PC-3 (cell line): ENCODE data around the gene UTRN. TPM values are rescaled to one million over a fixed set of nuclear protein-coding genes. Genes with fewer than 3 reads are reported as not detected.

Source experiments
- ATAC-seq: fragments of 200-7000 bp; cut with Tn5 transposase; 2 replicates; pipeline ENCODE4 v1.9.1; 2020; ENCODE audit warnings: mild to moderate bottlenecking, moderate library complexity
- BruUV-seq: library from RNA; stranded (reverse); fragments of 400-500 nt; replicated peaks from 2 replicates; lab custom pipeline; 2021; lab: Mats Ljungman, UMichigan
- CTCF ChIA-PET: fragments of 300-600 bp; sonication (Branson Sonifier 250); formaldehyde crosslinking; loops from one replicate; lab custom pipeline; 2022; ENCODE audit warnings: antibody characterized with exemption; lab: Charles Lee
- POLR2A ChIA-PET: fragments of 300-600 bp; sonication (Branson Sonifier 250); formaldehyde crosslinking; loops from one replicate; lab custom pipeline; 2022; ENCODE audit warnings: antibody characterized with exemption; ENCODE audit not compliant: unreplicated experiment; lab: Charles Lee
- DNase-seq: peaks from one replicate; pipeline ENCODE4 v3.0.0-alpha.2; 2015
- H2AFZ ChIP-seq: fragments of 300-600 bp; sonication (generic); 2 replicates; pipeline ENCODE4 v1.6.0; 2016; ENCODE audit warnings: antibody characterized with exemption, low read length
- H3F3A ChIP-seq: fragments of 300-600 bp; sonication (generic); one replicate; pipeline ENCODE4 v1.6.0; 2017; ENCODE audit warnings: antibody characterized with exemption, low read length, control low read depth, mild to moderate bottlenecking; ENCODE audit not compliant: unreplicated experiment
- H3K27ac ChIP-seq: fragments of 300-600 bp; sonication (generic); 2 replicates; pipeline ENCODE4 v1.5.1; 2016; ENCODE audit warnings: mild to moderate bottlenecking, low read length
- H3K27me3 ChIP-seq: fragments of 300-600 bp; sonication (generic); 2 replicates; pipeline ENCODE4 v1.6.1; 2016; ENCODE audit warnings: low read length, mixed read lengths
- H3K36me3 ChIP-seq: fragments of 300-600 bp; sonication (generic); 2 replicates; pipeline ENCODE4 v1.6.1; 2016; ENCODE audit warnings: low read depth, mixed run types, low read length, mixed read lengths
- H3K4me1 ChIP-seq: fragments of 300-600 bp; sonication (generic); 2 replicates; pipeline ENCODE4 v1.5.1; 2016; ENCODE audit warnings: low read length; ENCODE audit not compliant: insufficient read depth
- H3K4me2 ChIP-seq: fragments of 300-600 bp; sonication (generic); 2 replicates; pipeline ENCODE4 v1.6.0; 2016; ENCODE audit warnings: low read length
- H3K4me3 ChIP-seq: fragments of 300-600 bp; sonication (generic); 2 replicates; pipeline ENCODE4 v1.5.1; 2016; ENCODE audit warnings: mild to moderate bottlenecking, low read length, mixed read lengths
- H3K79me2 ChIP-seq: fragments of 300-600 bp; sonication (generic); 2 replicates; pipeline ENCODE4 v1.6.1; 2017; ENCODE audit warnings: low read length, mixed read lengths
- H3K9ac ChIP-seq: fragments of 300-600 bp; sonication (generic); 2 replicates; pipeline ENCODE4 v1.6.0; 2016; ENCODE audit warnings: mild to moderate bottlenecking, low read length
- H3K9me2 ChIP-seq: fragments of 300-600 bp; sonication (generic); replicated peaks from 2 replicates; pipeline ENCODE4 v1.6.1; 2016; ENCODE audit warnings: mixed run types, low read length, mixed read lengths
- H3K9me3 ChIP-seq: fragments of 300-600 bp; sonication (generic); 2 replicates; pipeline ENCODE4 v1.6.1; 2016; ENCODE audit warnings: low read length, mixed read lengths
- H4K20me1 ChIP-seq: fragments of 300-600 bp; sonication (generic); 2 replicates; pipeline ENCODE4 v1.6.1; 2016; ENCODE audit warnings: low read length, mixed read lengths
- EZH2 ChIP-seq: fragments of 300-600 bp; sonication (generic); IDR thresholded peaks from one replicate; pipeline ENCODE4 v1.6.1; 2017; ENCODE audit warnings: antibody characterized with exemption, mild to moderate bottlenecking, low read length; ENCODE audit not compliant: unreplicated experiment
- EZH2phosphoT487 ChIP-seq: fragments of 300-600 bp; sonication (generic); IDR thresholded peaks from 2 replicates; pipeline ENCODE4 v1.6.1; 2018; ENCODE audit warnings: mild to moderate bottlenecking, antibody characterized with exemption, low read length, borderline replicate concordance
- intact Hi-C: fragments of 100-400 bp; cut with micrococcal nuclease; formaldehyde crosslinking; loops from 2 replicates; pipeline ENCODE4 v1.9.0; 2023
- total RNA-seq: library from RNA; depleted of rRNA; stranded (reverse); fragments of >200 nt; gene quantifications from 2 replicates; pipeline ENCODE4 v1.2.3, GENCODE V29; 2014
- TF ChIP-seq, protein P1 (sequence below): fragments of 300-600 bp; sonication (generic); conservative IDR thresholded peaks from 2 replicates; pipeline ENCODE4 v1.5.1; 2017; ENCODE audit warnings: antibody characterized with exemption, low read depth, mild to moderate bottlenecking, low read length

The UTRN gene
- total RNA-seq, 1 experiment from 2014 or later = 58.3 TPM

DNA sequence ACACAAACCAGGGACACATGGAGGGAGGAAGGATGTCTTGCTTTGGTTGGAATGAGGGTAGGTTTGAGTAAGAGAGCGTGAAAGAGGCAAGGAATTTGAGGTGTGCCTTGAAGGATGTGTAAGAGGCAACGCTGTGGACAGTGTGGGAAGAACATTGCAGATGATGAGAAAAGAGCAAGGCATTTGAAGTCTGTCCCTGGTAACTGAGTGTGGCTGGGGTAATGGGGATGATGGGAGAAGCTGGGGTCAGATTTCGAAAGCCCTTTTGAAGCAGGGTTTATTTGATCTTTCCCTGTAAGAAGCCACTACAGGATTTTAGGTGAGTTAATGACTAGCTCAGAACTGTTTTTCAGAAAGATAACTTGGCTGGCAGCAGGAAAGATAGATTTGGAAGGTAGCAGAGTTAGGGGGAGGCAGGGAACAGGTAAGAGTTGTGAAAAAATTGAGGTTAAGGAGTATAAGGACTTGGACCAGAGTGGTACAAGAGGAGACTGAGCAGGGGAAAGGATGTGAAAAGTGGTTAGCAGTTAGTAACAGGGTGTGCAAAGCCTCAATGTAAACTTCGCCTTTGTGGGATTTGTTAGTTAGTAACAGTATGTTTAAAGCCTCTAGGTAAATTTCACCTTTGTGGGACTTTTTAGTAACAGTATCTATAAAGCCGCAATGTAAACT lies 17.7 kb downstream of the UTRN start:
- Histone ChIP-seq H3K4me1 (peaks cover 10% of the 10 kb centered on the region), H3K9me3 (no peaks in the 10 kb centered on the region), H3K36me3 (peaks cover 3% of the 10 kb centered on the region; the same call in 1 of the 2 replicates), H3K27ac (no peak overlapping the region), H2AFZ (no peak overlapping the region), H3K4me3 (no peak overlapping the region), H3K9ac (no peak overlapping the region), H4K20me1 (no peaks in the 10 kb centered on the region), H3K27me3 (no peaks in the 10 kb centered on the region), H3K9me2 (no peaks in the 10 kb centered on the region), H3K4me2 (no peak overlapping the region), H3K79me2 (peaks cover 45% of the 10 kb centered on the region), H3F3A (no peaks in the 10 kb centered on the region)
- CTCF ChIA-PET = no interaction called here
- ATAC-seq = no peak
- no peak for DNase-seq
- BruUV-seq = no TSS peak
- POLR2A ChIA-PET = no interaction called here
- intact Hi-C loops = no loop called here
- TF ChIP-seq, protein P1, sequence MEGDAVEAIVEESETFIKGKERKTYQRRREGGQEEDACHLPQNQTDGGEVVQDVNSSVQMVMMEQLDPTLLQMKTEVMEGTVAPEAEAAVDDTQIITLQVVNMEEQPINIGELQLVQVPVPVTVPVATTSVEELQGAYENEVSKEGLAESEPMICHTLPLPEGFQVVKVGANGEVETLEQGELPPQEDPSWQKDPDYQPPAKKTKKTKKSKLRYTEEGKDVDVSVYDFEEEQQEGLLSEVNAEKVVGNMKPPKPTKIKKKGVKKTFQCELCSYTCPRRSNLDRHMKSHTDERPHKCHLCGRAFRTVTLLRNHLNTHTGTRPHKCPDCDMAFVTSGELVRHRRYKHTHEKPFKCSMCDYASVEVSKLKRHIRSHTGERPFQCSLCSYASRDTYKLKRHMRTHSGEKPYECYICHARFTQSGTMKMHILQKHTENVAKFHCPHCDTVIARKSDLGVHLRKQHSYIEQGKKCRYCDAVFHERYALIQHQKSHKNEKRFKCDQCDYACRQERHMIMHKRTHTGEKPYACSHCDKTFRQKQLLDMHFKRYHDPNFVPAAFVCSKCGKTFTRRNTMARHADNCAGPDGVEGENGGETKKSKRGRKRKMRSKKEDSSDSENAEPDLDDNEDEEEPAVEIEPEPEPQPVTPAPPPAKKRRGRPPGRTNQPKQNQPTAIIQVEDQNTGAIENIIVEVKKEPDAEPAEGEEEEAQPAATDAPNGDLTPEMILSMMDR = no peak
- TF ChIP-seq EZH2phosphoT487 (no peak), EZH2 (no peak)

DNA sequence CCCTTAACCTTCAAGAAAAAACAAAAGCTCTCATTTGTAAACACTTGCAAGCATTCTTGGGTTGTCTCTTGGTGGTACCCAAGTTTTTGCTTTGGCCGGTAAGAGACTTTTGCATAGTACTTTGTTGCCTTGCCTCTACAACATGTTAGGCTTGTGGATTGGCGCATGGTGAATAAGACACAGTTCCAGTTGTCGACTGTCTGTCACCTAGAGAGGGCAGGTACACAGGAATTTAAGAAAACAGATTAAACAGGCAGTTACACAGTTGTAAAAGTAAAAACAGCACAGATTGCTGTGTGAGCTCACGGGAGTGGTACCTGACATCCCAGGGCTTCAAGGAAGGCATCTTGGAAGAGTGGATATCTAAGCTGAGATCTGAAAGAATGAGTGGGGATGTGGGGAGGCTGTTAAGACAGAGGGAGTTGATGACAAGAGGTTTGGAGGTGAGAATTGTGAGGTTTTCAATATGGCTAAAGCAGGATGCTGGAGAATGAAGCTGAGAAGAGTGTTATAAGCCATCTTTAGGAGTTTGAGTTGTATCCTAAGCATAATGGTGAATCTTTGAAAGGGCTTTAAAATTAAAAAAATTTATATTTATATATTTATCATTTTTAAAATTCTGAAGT lies 19.2 kb downstream of the UTRN start:
- intact Hi-C loops = no loop called here
- no TSS peak for BruUV-seq
- TF ChIP-seq EZH2 (no peak), EZH2phosphoT487 (no peak)
- TF ChIP-seq, protein P1 = no peak

DNA sequence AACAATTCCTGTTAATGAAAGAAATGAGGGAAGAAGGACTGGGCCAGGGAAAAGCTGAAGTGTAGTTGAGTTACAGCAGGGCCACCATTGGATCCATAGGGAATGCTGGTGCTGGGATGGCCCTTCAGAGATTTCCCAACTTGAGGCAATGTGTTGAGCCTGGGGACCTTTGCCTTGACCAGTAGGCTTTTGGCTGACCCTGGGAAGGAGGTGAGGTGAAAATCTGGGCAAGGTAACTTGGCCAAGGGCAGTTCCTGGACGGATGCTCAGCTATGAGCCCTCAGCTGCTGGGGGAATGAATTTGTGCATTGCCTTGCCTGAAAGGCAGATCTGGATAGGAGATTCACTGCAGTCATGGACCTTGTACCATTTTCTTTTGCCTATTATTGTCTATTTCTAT lies 20.4 kb downstream of the UTRN start:
- CTCF ChIA-PET = no interaction called here
- Histone ChIP-seq H3K27ac (no peak overlapping the region), H3F3A (no peaks in the 10 kb centered on the region), H3K9me2 (no peaks in the 10 kb centered on the region), H3K27me3 (no peaks in the 10 kb centered on the region), H4K20me1 (no peaks in the 10 kb centered on the region), H3K4me3 (no peak overlapping the region), H3K36me3 (no peaks in the 10 kb centered on the region; the same call in 1 of the 2 replicates), H2AFZ (no peak overlapping the region), H3K4me2 (peak overlapping the region; percentile 28; the same call in 1 of the 2 replicates), H3K79me2 (peaks cover 29% of the 10 kb centered on the region), H3K9me3 (no peaks in the 10 kb centered on the region), H3K4me1 (peaks cover 9% of the 10 kb centered on the region), H3K9ac (no peak overlapping the region)
- ATAC-seq (no peak), DNase-seq (no peak)
- TF ChIP-seq, protein P1 = no peak
- TF ChIP-seq EZH2phosphoT487 (no peak), EZH2 (no peak)
- POLR2A ChIA-PET = no interaction called here
- intact Hi-C loops = no loop called here
- BruUV-seq = no TSS peak

More for the DNA sequence above, 19.2 kb downstream of the UTRN start:
- POLR2A ChIA-PET = no interaction called here
- Histone ChIP-seq H3K36me3 (no peaks in the 10 kb centered on the region; the same call in 1 of the 2 replicates), H3K4me1 (peaks cover 9% of the 10 kb centered on the region), H3K4me2 (no peak overlapping the region), H3K9me3 (no peaks in the 10 kb centered on the region), H3K27ac (no peak overlapping the region), H3K9ac (no peak overlapping the region), H3K9me2 (no peaks in the 10 kb centered on the region), H4K20me1 (no peaks in the 10 kb centered on the region), H3K79me2 (peaks cover 32% of the 10 kb centered on the region), H3F3A (no peaks in the 10 kb centered on the region), H2AFZ (no peak overlapping the region), H3K4me3 (no peak overlapping the region), H3K27me3 (no peaks in the 10 kb centered on the region)
- ATAC-seq = no peak
- CTCF ChIA-PET = no interaction called here
- DNase-seq = no peak
